Measurements from ENCODE around the gene TEPSIN.

- TF ChIP-seq POLR2AphosphoS5 (IDR thresholded peaks at IDR 0.05; ENCODE audit: insufficient read depth, low read depth, low read length) (no peak), CTCF (IDR thresholded peaks at IDR 0.05; ENCODE audit: extremely low read depth in 1 of 2, insufficient read depth in 1 of 2, low read depth in 1 of 2, low read length in 2 of 2) (no peak), EZH2 (IDR thresholded peaks at IDR 0.05; ENCODE audit: borderline replicate concordance, low read depth, low read length, severe bottlenecking) (no peak), MYC (IDR thresholded peaks at IDR 0.05; ENCODE audit: low read depth, low read length) (no peak), JUN (IDR thresholded peaks at IDR 0.05; ENCODE audit: borderline replicate concordance, insufficient read depth, insufficient read length, low read depth) (no peak)
These were observed 19.4 kb upstream of the TEPSIN start for GRCh38 chr17:81258292-81258691.

Data from endothelial cell of umbilical vein (primary cell).